ENCODE measurements around the gene PCGF1. TPM values are rescaled to one million over a fixed set of nuclear protein-coding genes. Genes with fewer than 3 reads are reported as not detected.

PCGF1 gene
- total and polyA plus RNA-seq, 9 of the 15 experiments (the other 6 are each of a cell fraction or from before 2014, with no cell fraction given): 20.3 to 45.7 (median 29.3) TPM

DNA sequence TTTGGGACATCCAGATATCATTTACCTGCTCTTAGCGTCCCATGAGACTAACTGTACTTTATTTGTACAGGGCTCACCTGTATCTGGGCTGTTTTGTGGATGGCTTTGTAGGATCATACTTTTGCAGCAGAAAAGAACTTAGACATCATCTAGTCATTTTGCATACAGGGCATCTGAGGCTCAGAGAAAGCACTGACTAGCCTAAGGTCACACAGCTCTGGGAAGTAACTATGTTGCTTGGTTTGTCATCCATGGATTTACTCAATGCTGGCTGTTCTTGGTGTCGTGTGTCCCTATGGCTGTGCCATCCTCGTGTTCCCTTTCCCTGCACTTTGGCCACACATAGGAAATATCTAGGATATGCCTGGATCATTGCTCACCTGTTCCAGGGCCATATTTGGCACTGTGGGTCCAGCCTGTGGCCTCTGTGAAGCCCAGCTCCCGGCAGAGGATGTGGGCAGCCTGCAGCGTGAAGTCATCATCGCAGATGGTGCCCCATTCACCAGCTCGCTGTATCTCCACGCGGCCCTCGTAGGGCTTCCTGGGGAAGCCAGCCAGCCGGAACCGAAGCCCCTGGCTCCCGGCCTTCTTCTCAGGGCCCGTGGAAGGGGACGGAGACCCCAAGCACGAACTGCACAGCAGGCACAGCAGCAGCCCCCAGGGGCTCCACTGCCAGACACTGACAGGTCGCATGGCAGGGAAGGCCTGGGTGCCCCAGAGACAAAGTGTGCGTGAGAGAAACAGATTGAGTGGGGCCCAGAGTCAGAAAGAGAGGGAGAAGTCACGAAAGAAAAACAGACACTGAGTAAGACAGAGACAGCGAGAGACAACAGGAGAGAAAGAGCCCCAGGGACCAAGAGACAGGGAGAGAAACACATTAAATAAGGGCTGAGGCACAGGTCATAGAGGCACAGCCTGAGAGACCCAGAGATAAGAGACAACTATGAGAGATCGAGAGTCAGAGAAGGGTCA lies 44.7 kb upstream of the PCGF1 start (continued):
- TF ChIP-seq ERF (CRISPR knock-in tag; IDR thresholded peaks at IDR 0.05) (no peak), HIVEP1 (CRISPR knock-in tag; IDR thresholded peaks at IDR 0.05) (no peak), NCOA6 (IDR thresholded peaks at IDR 0.05) (no peak), CEBPG (CRISPR knock-in tag; IDR thresholded peaks at IDR 0.05) (no peak), CEBPG (tag; conservative IDR thresholded peaks at IDR 0.05 in 1 of 2, IDR thresholded peaks at IDR 0.05 in 1 of 2) (no peak), FOXP1 (CRISPR knock-in tag; IDR thresholded peaks at IDR 0.05) (no peak), ZEB2 (IDR thresholded peaks at IDR 0.05) (no peak), PTBP1 (IDR thresholded peaks at IDR 0.05; ENCODE audit: low read depth, low read length) (no peak), ETV1 (tag; conservative IDR thresholded peaks at IDR 0.05; ENCODE audit: low read depth) (no peak), RAD21 (CRISPR knock-in tag; conservative IDR thresholded peaks at IDR 0.05 in 1 of 2, IDR thresholded peaks at IDR 0.05 in 1 of 2) (no peak), RCOR1 (IDR thresholded peaks at IDR 0.05; ENCODE audit: borderline replicate concordance in 1 of 2, low read depth in 2 of 2, low read length in 2 of 2) (no peak), PTRF (tag; IDR thresholded peaks at IDR 0.05) (no peak), KDM1A (IDR thresholded peaks at IDR 0.05) (no peak; a peak in 1 of 4 replicates), BCOR (IDR thresholded peaks at IDR 0.05) (peak; percentile 54; the same call in 1 of the 2 replicates), SMARCB1 (IDR thresholded peaks at IDR 0.05; ENCODE audit: insufficient read length, low read depth) (no peak), PHTF2 (CRISPR knock-in tag; IDR thresholded peaks at IDR 0.05) (no peak)
- TF ChIP-seq, protein P1, sequence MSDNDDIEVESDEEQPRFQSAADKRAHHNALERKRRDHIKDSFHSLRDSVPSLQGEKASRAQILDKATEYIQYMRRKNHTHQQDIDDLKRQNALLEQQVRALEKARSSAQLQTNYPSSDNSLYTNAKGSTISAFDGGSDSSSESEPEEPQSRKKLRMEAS (CRISPR knock-in tag; IDR thresholded peaks at IDR 0.05): no peak
- TF ChIP-seq, protein P2, sequence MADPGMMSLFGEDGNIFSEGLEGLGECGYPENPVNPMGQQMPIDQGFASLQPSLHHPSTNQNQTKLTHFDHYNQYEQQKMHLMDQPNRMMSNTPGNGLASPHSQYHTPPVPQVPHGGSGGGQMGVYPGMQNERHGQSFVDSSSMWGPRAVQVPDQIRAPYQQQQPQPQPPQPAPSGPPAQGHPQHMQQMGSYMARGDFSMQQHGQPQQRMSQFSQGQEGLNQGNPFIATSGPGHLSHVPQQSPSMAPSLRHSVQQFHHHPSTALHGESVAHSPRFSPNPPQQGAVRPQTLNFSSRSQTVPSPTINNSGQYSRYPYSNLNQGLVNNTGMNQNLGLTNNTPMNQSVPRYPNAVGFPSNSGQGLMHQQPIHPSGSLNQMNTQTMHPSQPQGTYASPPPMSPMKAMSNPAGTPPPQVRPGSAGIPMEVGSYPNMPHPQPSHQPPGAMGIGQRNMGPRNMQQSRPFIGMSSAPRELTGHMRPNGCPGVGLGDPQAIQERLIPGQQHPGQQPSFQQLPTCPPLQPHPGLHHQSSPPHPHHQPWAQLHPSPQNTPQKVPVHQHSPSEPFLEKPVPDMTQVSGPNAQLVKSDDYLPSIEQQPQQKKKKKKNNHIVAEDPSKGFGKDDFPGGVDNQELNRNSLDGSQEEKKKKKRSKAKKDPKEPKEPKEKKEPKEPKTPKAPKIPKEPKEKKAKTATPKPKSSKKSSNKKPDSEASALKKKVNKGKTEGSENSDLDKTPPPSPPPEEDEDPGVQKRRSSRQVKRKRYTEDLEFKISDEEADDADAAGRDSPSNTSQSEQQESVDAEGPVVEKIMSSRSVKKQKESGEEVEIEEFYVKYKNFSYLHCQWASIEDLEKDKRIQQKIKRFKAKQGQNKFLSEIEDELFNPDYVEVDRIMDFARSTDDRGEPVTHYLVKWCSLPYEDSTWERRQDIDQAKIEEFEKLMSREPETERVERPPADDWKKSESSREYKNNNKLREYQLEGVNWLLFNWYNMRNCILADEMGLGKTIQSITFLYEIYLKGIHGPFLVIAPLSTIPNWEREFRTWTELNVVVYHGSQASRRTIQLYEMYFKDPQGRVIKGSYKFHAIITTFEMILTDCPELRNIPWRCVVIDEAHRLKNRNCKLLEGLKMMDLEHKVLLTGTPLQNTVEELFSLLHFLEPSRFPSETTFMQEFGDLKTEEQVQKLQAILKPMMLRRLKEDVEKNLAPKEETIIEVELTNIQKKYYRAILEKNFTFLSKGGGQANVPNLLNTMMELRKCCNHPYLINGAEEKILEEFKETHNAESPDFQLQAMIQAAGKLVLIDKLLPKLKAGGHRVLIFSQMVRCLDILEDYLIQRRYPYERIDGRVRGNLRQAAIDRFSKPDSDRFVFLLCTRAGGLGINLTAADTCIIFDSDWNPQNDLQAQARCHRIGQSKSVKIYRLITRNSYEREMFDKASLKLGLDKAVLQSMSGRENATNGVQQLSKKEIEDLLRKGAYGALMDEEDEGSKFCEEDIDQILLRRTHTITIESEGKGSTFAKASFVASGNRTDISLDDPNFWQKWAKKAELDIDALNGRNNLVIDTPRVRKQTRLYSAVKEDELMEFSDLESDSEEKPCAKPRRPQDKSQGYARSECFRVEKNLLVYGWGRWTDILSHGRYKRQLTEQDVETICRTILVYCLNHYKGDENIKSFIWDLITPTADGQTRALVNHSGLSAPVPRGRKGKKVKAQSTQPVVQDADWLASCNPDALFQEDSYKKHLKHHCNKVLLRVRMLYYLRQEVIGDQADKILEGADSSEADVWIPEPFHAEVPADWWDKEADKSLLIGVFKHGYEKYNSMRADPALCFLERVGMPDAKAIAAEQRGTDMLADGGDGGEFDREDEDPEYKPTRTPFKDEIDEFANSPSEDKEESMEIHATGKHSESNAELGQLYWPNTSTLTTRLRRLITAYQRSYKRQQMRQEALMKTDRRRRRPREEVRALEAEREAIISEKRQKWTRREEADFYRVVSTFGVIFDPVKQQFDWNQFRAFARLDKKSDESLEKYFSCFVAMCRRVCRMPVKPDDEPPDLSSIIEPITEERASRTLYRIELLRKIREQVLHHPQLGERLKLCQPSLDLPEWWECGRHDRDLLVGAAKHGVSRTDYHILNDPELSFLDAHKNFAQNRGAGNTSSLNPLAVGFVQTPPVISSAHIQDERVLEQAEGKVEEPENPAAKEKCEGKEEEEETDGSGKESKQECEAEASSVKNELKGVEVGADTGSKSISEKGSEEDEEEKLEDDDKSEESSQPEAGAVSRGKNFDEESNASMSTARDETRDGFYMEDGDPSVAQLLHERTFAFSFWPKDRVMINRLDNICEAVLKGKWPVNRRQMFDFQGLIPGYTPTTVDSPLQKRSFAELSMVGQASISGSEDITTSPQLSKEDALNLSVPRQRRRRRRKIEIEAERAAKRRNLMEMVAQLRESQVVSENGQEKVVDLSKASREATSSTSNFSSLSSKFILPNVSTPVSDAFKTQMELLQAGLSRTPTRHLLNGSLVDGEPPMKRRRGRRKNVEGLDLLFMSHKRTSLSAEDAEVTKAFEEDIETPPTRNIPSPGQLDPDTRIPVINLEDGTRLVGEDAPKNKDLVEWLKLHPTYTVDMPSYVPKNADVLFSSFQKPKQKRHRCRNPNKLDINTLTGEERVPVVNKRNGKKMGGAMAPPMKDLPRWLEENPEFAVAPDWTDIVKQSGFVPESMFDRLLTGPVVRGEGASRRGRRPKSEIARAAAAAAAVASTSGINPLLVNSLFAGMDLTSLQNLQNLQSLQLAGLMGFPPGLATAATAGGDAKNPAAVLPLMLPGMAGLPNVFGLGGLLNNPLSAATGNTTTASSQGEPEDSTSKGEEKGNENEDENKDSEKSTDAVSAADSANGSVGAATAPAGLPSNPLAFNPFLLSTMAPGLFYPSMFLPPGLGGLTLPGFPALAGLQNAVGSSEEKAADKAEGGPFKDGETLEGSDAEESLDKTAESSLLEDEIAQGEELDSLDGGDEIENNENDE (IDR thresholded peaks at IDR 0.05; ENCODE audit: low read depth, low read length): no peak

Data from K562 (cell line).